Lung (tissue), 12 donors: ENCODE measurements around the gene PLA2G6. TPM values are rescaled to one million over a fixed set of nuclear protein-coding genes. Genes with fewer than 3 reads are reported as not detected.

Experiments used
- ATAC-seq: fragments of 200-7000 bp; cut with Tn5 transposase; one replicate; pipeline ENCODE4 v1.9.1; 2020; ENCODE audit warnings: moderate number of reproducible peaks; ENCODE audit not compliant: insufficient read depth, low FRiP score
- DNase-seq, 3 donors: peaks; one replicate each; pipeline ENCODE4 v3.0.0-alpha.2; 2013 to 2017
- H3K27ac ChIP-seq, 2 donors: one replicate each; pipeline ENCODE4 v1.5.1; 2013; ENCODE audit warnings: mild to moderate bottlenecking in 2 of 2, moderate library complexity in 2 of 2, control low read depth in 1 of 2, inconsistent platforms in 1 of 2, low read depth in 1 of 2, low read length in 1 of 2
- H3K27me3 ChIP-seq, 3 donors: one replicate each; pipeline ENCODE4 v1.5.1; 2013; ENCODE audit warnings: low read length in 2 of 3; ENCODE audit not compliant: control insufficient read depth in 3 of 3, insufficient read depth in 3 of 3
- H3K36me3 ChIP-seq, 4 donors: one replicate each; pipeline ENCODE4 v1.5.1; 2013; ENCODE audit warnings: low read length in 4 of 4, mild to moderate bottlenecking in 1 of 4, moderate library complexity in 1 of 4; ENCODE audit not compliant: control insufficient read depth in 4 of 4, insufficient read depth in 4 of 4
- H3K4me1 ChIP-seq, 5 donors: one replicate each; pipeline ENCODE4 v1.5.1; 2013; ENCODE audit warnings: low read length in 5 of 5, mild to moderate bottlenecking in 2 of 5, moderate library complexity in 1 of 5; ENCODE audit not compliant: control insufficient read depth in 5 of 5, insufficient read depth in 5 of 5
- H3K4me3 ChIP-seq: one replicate; pipeline ENCODE4 v1.5.1; 2013; ENCODE audit warnings: mild to moderate bottlenecking, control low read depth, moderate library complexity
- H3K9ac ChIP-seq, 2 donors: one replicate each; pipeline ENCODE4 v1.5.1; 2013; ENCODE audit warnings: low read length in 2 of 2, control low read depth in 1 of 2; ENCODE audit not compliant: insufficient read depth in 1 of 2
- H3K9me3 ChIP-seq, 4 donors: one replicate each; pipeline ENCODE4 v1.5.1; 2013; ENCODE audit warnings: low read length in 3 of 4, mild to moderate bottlenecking in 1 of 4, moderate library complexity in 1 of 4; ENCODE audit not compliant: control insufficient read depth in 4 of 4, insufficient read depth in 3 of 4
- WGBS, 2 donors: extraction: QIAGEN DNeasy Blood & Tissue Kit; methylation state at CpG; one replicate each; pipeline ENCODE4 v1.1.7; 2013; 5-methylcytosine and 5-hydroxymethylcytosine counted together
- polyA plus RNA-seq, 2 donors: library from polyadenylated mRNA; stranded (reverse); fragments of 200-250 nt; gene quantifications; one replicate each; pipeline ENCODE4 v1.2.1, GENCODE V29; 2013
- total RNA-seq, 2 donors: library from RNA; depleted of rRNA in 1 of 2; stranded (reverse); fragments of >200 nt in 1 of 2; gene quantifications; one replicate each; pipeline ENCODE4 v1.2.1, GENCODE V29; 2014 to 2021
- TF ChIP-seq, protein P1 (sequence below): IDR thresholded peaks from 2 replicates; pipeline ENCODE4 v1.5.1; 2012; ENCODE audit warnings: mild to moderate bottlenecking; ENCODE audit errors: control extremely low read depth, extremely low read depth
- donor health status: control.
- donor health status: control.
- donor health status: Bipolar disorder and iron deficiency.
- donor health status: healthy.
- donor health status: DM: yes; HTN: yes; CAD: no.

Gene PLA2G6
- total and polyA plus RNA-seq, 4 donors: 11.9 to 73.5 (median 37.3) TPM

DNA sequence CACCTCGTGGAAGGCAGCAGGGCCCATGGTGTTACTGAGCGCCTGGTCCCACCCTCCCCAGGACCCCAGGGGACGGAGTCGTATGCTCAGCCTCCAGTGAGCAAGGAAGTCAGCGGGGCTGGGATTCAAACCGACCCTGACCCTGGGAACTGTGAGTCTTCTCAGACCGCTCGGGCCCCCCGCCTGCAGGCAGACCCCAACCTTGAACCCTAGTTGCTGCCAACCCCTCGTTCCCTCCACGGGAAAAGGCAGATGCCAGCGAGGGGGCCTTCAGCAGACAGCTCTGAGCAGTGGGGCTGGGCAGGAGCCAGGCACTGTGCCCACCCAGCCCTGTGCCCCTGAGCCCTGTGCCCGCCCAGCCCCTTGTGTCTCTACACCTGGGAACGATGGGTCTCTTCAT, 104.0 kb downstream of the PLA2G6 start:
- H3K27me3 ChIP-seq: peaks cover 0 to 11% (median 9%) of the 10 kb centered on the region in 3 donors
- no peak overlapping the region for H3K27ac ChIP-seq
- no peak for ATAC-seq
- H3K4me3 ChIP-seq: no peak overlapping the region
- DNase-seq: no peak
- WGBS, 2 donors: 83 to 84% methylated on average over 13 to 14 of the region's 14 CpGs
- TF ChIP-seq, protein P1, sequence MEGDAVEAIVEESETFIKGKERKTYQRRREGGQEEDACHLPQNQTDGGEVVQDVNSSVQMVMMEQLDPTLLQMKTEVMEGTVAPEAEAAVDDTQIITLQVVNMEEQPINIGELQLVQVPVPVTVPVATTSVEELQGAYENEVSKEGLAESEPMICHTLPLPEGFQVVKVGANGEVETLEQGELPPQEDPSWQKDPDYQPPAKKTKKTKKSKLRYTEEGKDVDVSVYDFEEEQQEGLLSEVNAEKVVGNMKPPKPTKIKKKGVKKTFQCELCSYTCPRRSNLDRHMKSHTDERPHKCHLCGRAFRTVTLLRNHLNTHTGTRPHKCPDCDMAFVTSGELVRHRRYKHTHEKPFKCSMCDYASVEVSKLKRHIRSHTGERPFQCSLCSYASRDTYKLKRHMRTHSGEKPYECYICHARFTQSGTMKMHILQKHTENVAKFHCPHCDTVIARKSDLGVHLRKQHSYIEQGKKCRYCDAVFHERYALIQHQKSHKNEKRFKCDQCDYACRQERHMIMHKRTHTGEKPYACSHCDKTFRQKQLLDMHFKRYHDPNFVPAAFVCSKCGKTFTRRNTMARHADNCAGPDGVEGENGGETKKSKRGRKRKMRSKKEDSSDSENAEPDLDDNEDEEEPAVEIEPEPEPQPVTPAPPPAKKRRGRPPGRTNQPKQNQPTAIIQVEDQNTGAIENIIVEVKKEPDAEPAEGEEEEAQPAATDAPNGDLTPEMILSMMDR: no peak
- H3K9ac ChIP-seq: no peak overlapping the region
- peaks cover 0 to 4% (median 0%) of the 10 kb centered on the region in 4 donors for H3K9me3 ChIP-seq
- peaks cover 0 to 23% (median 7%) of the 10 kb centered on the region in 4 donors for H3K36me3 ChIP-seq
- peaks cover 0 to 13% (median 0%) of the 10 kb centered on the region in 5 donors for H3K4me1 ChIP-seq

- no peak overlapping the region for H3K9ac ChIP-seq
- DNase-seq (no peak), ATAC-seq (no peak)
- no peak overlapping the region for H3K27ac ChIP-seq
- peaks cover 0 to 28% (median 8%) of the 10 kb centered on the region in 4 donors for H3K36me3 ChIP-seq
- peaks cover 0 to 4% (median 0%) of the 10 kb centered on the region in 4 donors for H3K9me3 ChIP-seq
- no peak overlapping the region for H3K4me3 ChIP-seq
- TF ChIP-seq, protein P1: no peak
- H3K27me3 ChIP-seq: peaks cover 0 to 9% (median 6%) of the 10 kb centered on the region in 3 donors
- H3K4me1 ChIP-seq: peaks cover 0 to 13% (median 0%) of the 10 kb centered on the region in 5 donors
- 88 to 92% methylated on average over 12 of the region's 12 CpGs for WGBS, 2 donors
Observed at GRCh38 chr22:38077096-38077495, 104.5 kb downstream of the PLA2G6 start.

- DNase-seq (no peak), ATAC-seq (no peak)
- TF ChIP-seq, protein P1: no peak
- H3K4me3 ChIP-seq: no peak overlapping the region
- H3K27me3 ChIP-seq: peaks cover 0 to 3% (median 0%) of the 10 kb centered on the region in 3 donors
- 88 to 91% methylated on average over 13 of the region's 13 CpGs for WGBS, 2 donors
- H3K36me3 ChIP-seq: peaks cover 0 to 37% (median 8%) of the 10 kb centered on the region in 4 donors
- peaks cover 0 to 3% (median 0%) of the 10 kb centered on the region in 4 donors for H3K9me3 ChIP-seq
- H3K9ac ChIP-seq: no peak overlapping the region
- H3K4me1 ChIP-seq: peaks cover 0 to 4% (median 0%) of the 10 kb centered on the region in 5 donors
- no peak overlapping the region for H3K27ac ChIP-seq
Observed at GRCh38 chr22:38075961-38076360, 105.7 kb downstream of the PLA2G6 start.
